Mesendoderm (in vitro differentiated cells): ENCODE measurements around the gene LAD1.

Source experiments
- DNase-seq: peaks from one replicate; pipeline ENCODE4 v3.0.0; 2013
- H2AK5ac ChIP-seq: 2 replicates; pipeline ENCODE4 v1.6.1; 2013; ENCODE audit warnings: low read length, inconsistent platforms
- H2BK120ac ChIP-seq: 2 replicates; pipeline ENCODE4 v1.6.1; 2013; ENCODE audit warnings: low read depth, mild to moderate bottlenecking, low read length, moderate library complexity, mixed read lengths
- H2BK15ac ChIP-seq: replicated peaks from 2 replicates; pipeline ENCODE4 v1.6.1; 2013; ENCODE audit warnings: low read depth, mild to moderate bottlenecking, moderate library complexity
- H2BK5ac ChIP-seq: 2 replicates; pipeline ENCODE4 v1.6.1; 2013; ENCODE audit warnings: low read length, inconsistent platforms
- H3K18ac ChIP-seq: 2 replicates; pipeline ENCODE4 v1.6.1; 2013; ENCODE audit warnings: mild to moderate bottlenecking, low read length, mixed read lengths
- H3K23ac ChIP-seq: one replicate; pipeline ENCODE4 v1.6.1; 2013; ENCODE audit warnings: low read length
- H3K27ac ChIP-seq: 2 replicates; pipeline ENCODE4 v1.5.1; 2013; ENCODE audit warnings: low read depth, mild to moderate bottlenecking, inconsistent platforms, low read length, moderate library complexity
- H3K27me3 ChIP-seq: 2 replicates; pipeline ENCODE4 v1.6.1; 2013; ENCODE audit warnings: low read length, control low read depth, mild to moderate bottlenecking, inconsistent platforms; ENCODE audit not compliant: insufficient read depth, poor library complexity
- H3K36me3 ChIP-seq: 2 replicates; pipeline ENCODE4 v1.6.1; 2013; ENCODE audit warnings: low read length, inconsistent platforms; ENCODE audit not compliant: control insufficient read depth, insufficient read depth
- H3K4ac ChIP-seq: one replicate; pipeline ENCODE4 v1.6.1; 2013; ENCODE audit warnings: low read depth, mild to moderate bottlenecking, low read length, moderate library complexity
- H3K4me1 ChIP-seq: 2 replicates; pipeline ENCODE4 v1.6.1; 2013; ENCODE audit warnings: low read depth, low read length, inconsistent platforms; ENCODE audit not compliant: control insufficient read depth
- H3K4me2 ChIP-seq: 2 replicates; pipeline ENCODE4 v1.6.1; 2013; ENCODE audit warnings: low read length
- H3K4me3 ChIP-seq: 2 replicates; pipeline ENCODE4 v1.5.1; 2013; ENCODE audit warnings: mild to moderate bottlenecking, low read length
- H3K56ac ChIP-seq: one replicate; pipeline ENCODE4 v1.6.1; 2013; ENCODE audit warnings: low read length
- H3K79me1 ChIP-seq: 2 replicates; pipeline ENCODE4 v1.6.1; 2013; ENCODE audit warnings: low read length, inconsistent platforms
- H3K79me2 ChIP-seq: 2 replicates; pipeline ENCODE4 v1.6.1; 2013; ENCODE audit warnings: mild to moderate bottlenecking, low read length; ENCODE audit not compliant: control insufficient read depth, insufficient read depth
- H3K9ac ChIP-seq: 2 replicates; pipeline ENCODE4 v1.6.1; 2013; ENCODE audit warnings: low read length, inconsistent platforms
- H4K5ac ChIP-seq: one replicate; pipeline ENCODE4 v1.6.1; 2013; ENCODE audit warnings: low read length
- H4K8ac ChIP-seq: one replicate; pipeline ENCODE4 v1.6.1; 2013; ENCODE audit warnings: low read depth, mild to moderate bottlenecking, control low read depth, low read length, moderate library complexity
- WGBS: extraction: QIAGEN DNeasy Blood & Tissue Kit; methylation state at CpG from one replicate; pipeline ENCODE4 v1.1.7; 2013; ENCODE audit warnings: low lambda C conversion rate, missing lambda C conversion rate; ENCODE audit not compliant: insufficient coverage; ENCODE audit errors: extremely low coverage; 5-methylcytosine and 5-hydroxymethylcytosine counted together

The LAD1 gene

GRCh38 chr1:201414051-201414738, 15.1 kb upstream of the LAD1 start:
- Histone ChIP-seq H2BK120ac (no peak overlapping the region), H3K9ac (no peak overlapping the region), H4K5ac (no peak overlapping the region), H3K4ac (no peak overlapping the region), H2BK5ac (no peak overlapping the region), H4K8ac (no peak overlapping the region), H3K27ac (no peak overlapping the region), H3K4me3 (no peak overlapping the region), H3K36me3 (no peaks in the 10 kb centered on the region), H2BK15ac (no peak overlapping the region), H3K4me2 (no peak overlapping the region), H3K18ac (no peak overlapping the region), H3K79me1 (no peaks in the 10 kb centered on the region), H3K23ac (no peak overlapping the region), H3K56ac (no peak overlapping the region), H3K4me1 (no peaks in the 10 kb centered on the region), H3K79me2 (no peaks in the 10 kb centered on the region), H2AK5ac (no peak overlapping the region), H3K27me3 (no peaks in the 10 kb centered on the region)
- no peak for DNase-seq
- WGBS = no CpG with 5 or more reads among the region's 15 CpGs

GRCh38 chr1:201411292-201411691, 12.2 kb upstream of the LAD1 start:
- H3K23ac ChIP-seq = no peak overlapping the region

GRCh38 chr1:201409440-201409839, 10.3 kb upstream of the LAD1 start:
- Histone ChIP-seq H3K36me3 (no peaks in the 10 kb centered on the region), H3K23ac (no peak overlapping the region), H4K8ac (no peak overlapping the region), H2BK120ac (no peak overlapping the region), H3K4me2 (no peak overlapping the region), H2AK5ac (no peak overlapping the region), H3K9ac (no peak overlapping the region), H2BK5ac (no peak overlapping the region), H2BK15ac (no peak overlapping the region), H3K4me3 (no peak overlapping the region), H3K79me2 (no peaks in the 10 kb centered on the region), H3K79me1 (no peaks in the 10 kb centered on the region), H4K5ac (no peak overlapping the region), H3K4ac (no peak overlapping the region), H3K56ac (no peak overlapping the region), H3K27me3 (no peaks in the 10 kb centered on the region), H3K18ac (no peak overlapping the region), H3K4me1 (no peaks in the 10 kb centered on the region), H3K27ac (no peak overlapping the region)
- no CpG with 5 or more reads among the region's 8 CpGs for WGBS
- DNase-seq = no peak

More at GRCh38 chr1:201411292-201411691, 12.2 kb upstream of the LAD1 start:
- no peak overlapping the region for H2BK15ac ChIP-seq
- H2BK120ac ChIP-seq = no peak overlapping the region
- H2BK5ac ChIP-seq = no peak overlapping the region
- no peak overlapping the region for H3K56ac ChIP-seq
- no peaks in the 10 kb centered on the region for H3K79me1 ChIP-seq
- no peaks in the 10 kb centered on the region for H3K4me1 ChIP-seq
- no CpG with 5 or more reads among the region's 12 CpGs for WGBS
- H4K5ac ChIP-seq = no peak overlapping the region
- no peak overlapping the region for H3K18ac ChIP-seq
- H3K27ac ChIP-seq = no peak overlapping the region
- H3K9ac ChIP-seq = no peak overlapping the region
- no peak overlapping the region for H3K4me3 ChIP-seq
- no peak overlapping the region for H3K4ac ChIP-seq
- H3K27me3 ChIP-seq = no peaks in the 10 kb centered on the region
- H4K8ac ChIP-seq = no peak overlapping the region
- H3K4me2 ChIP-seq = no peak overlapping the region
- no peaks in the 10 kb centered on the region for H3K79me2 ChIP-seq
- H3K36me3 ChIP-seq = no peaks in the 10 kb centered on the region
- no peak overlapping the region for H2AK5ac ChIP-seq
- no peak for DNase-seq

GRCh38 chr1:201408834-201409200, 9.7 kb upstream of the LAD1 start:
- Histone ChIP-seq H3K4me3 (no peak overlapping the region), H3K27ac (no peak overlapping the region), H2BK5ac (no peak overlapping the region), H3K4ac (no peak overlapping the region), H3K18ac (no peak overlapping the region), H3K36me3 (no peaks in the 10 kb centered on the region), H2BK120ac (no peak overlapping the region), H2AK5ac (no peak overlapping the region), H3K27me3 (no peaks in the 10 kb centered on the region), H3K9ac (no peak overlapping the region), H3K56ac (no peak overlapping the region), H3K79me2 (no peaks in the 10 kb centered on the region), H3K4me1 (no peaks in the 10 kb centered on the region), H3K4me2 (no peak overlapping the region), H4K8ac (no peak overlapping the region), H2BK15ac (no peak overlapping the region), H3K79me1 (no peaks in the 10 kb centered on the region), H4K5ac (no peak overlapping the region), H3K23ac (no peak overlapping the region)
- DNase-seq = no peak
- WGBS = no CpG with 5 or more reads among the region's 3 CpGs

GRCh38 chr1:201408176-201408833, 9.2 kb upstream of the LAD1 start:
- Histone ChIP-seq H3K4ac (no peak overlapping the region), H3K18ac (no peak overlapping the region), H4K5ac (no peak overlapping the region), H4K8ac (no peak overlapping the region), H3K79me2 (no peaks in the 10 kb centered on the region), H3K56ac (no peak overlapping the region), H3K27ac (no peak overlapping the region), H3K23ac (no peak overlapping the region), H3K27me3 (no peaks in the 10 kb centered on the region), H2BK5ac (no peak overlapping the region), H3K4me2 (no peak overlapping the region), H3K4me3 (no peak overlapping the region), H3K9ac (no peak overlapping the region), H2BK120ac (no peak overlapping the region), H3K79me1 (no peaks in the 10 kb centered on the region), H2AK5ac (no peak overlapping the region), H2BK15ac (no peak overlapping the region), H3K4me1 (no peaks in the 10 kb centered on the region), H3K36me3 (no peaks in the 10 kb centered on the region)
- peak; percentile 83 for DNase-seq
- WGBS = no CpG with 5 or more reads among the region's 11 CpGs
